Body of pancreas (tissue), 4 donors: ENCODE results near the gene FANCM.

Experiments used
- POLR2A ChIP-seq, 3 donors: fragments of 450-650 bp; IDR thresholded peaks; one replicate each; pipeline ENCODE4 v1.6.1; 2016; ENCODE audit warnings: antibody characterized with exemption in 3 of 3, mild to moderate bottlenecking in 2 of 3
- TF ChIP-seq, protein P1 (sequence below), 7 experiments: fragments of 450-650 bp in 4 of 7; fragments of 200-600 bp in 3 of 7; sonication (generic) in 3 of 7; IDR thresholded peaks; one replicate each; pipeline ENCODE4 v1.5.1; 2016 to 2019; ENCODE audit warnings: antibody characterized with exemption in 7 of 7

DNA sequence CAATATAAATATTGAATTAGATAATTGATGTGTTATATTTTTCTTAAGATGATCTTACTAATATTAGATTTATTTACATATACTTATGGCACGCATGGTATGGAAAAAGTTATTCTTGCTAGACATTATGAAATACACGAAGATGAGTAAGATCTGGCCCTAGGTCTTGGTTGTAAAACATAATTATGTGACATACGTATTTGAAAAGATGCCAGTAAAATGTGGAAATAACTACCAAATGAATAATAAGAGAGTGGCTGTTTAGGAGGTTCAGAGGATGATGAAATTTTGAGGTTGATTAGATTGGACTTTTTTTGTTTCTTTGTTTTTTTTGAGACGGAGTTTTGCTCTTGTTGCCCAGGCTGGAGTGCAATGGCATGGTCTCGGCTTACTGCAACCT, 41.3 kb downstream of the FANCM start:
- TF ChIP-seq, protein P1, sequence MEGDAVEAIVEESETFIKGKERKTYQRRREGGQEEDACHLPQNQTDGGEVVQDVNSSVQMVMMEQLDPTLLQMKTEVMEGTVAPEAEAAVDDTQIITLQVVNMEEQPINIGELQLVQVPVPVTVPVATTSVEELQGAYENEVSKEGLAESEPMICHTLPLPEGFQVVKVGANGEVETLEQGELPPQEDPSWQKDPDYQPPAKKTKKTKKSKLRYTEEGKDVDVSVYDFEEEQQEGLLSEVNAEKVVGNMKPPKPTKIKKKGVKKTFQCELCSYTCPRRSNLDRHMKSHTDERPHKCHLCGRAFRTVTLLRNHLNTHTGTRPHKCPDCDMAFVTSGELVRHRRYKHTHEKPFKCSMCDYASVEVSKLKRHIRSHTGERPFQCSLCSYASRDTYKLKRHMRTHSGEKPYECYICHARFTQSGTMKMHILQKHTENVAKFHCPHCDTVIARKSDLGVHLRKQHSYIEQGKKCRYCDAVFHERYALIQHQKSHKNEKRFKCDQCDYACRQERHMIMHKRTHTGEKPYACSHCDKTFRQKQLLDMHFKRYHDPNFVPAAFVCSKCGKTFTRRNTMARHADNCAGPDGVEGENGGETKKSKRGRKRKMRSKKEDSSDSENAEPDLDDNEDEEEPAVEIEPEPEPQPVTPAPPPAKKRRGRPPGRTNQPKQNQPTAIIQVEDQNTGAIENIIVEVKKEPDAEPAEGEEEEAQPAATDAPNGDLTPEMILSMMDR (IDR thresholded peaks at IDR 0.05): no peak
- TF ChIP-seq POLR2A (IDR thresholded peaks at IDR 0.05): no peak
